Ramos (cell line): Measurements from ENCODE around the gene TMEM121.

Experiments used
- in situ Hi-C: fragments of 300-500 bp; cut with MboI; formaldehyde crosslinking; loops from one replicate; pipeline ENCODE4 v1.14.3; 2022; ENCODE audit warnings: low sequenced_read_pairs; ENCODE audit not compliant: unreplicated experiment

The TMEM121 gene

DNA sequence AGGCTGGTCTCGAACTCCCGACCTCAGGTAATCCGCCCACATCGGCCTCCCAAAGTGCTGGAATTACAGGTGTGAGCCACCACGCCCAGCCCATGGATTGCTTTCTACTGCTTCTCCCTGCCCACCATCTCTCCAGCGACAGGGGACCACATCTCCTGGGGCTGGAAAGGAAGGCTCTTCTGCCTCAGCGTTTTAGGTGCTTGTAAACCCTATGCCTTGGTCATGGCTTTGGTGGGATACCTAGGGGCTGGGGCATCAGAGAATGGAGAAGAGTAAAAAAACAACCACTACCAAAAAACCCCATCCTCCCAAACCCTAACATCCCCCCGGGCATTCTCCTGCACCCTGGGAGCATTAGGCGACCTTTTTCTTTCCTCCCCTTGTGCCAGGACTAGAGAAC is 1.1 kb upstream of the TMEM121 start:
- in situ Hi-C loops: no loop called here

DNA sequence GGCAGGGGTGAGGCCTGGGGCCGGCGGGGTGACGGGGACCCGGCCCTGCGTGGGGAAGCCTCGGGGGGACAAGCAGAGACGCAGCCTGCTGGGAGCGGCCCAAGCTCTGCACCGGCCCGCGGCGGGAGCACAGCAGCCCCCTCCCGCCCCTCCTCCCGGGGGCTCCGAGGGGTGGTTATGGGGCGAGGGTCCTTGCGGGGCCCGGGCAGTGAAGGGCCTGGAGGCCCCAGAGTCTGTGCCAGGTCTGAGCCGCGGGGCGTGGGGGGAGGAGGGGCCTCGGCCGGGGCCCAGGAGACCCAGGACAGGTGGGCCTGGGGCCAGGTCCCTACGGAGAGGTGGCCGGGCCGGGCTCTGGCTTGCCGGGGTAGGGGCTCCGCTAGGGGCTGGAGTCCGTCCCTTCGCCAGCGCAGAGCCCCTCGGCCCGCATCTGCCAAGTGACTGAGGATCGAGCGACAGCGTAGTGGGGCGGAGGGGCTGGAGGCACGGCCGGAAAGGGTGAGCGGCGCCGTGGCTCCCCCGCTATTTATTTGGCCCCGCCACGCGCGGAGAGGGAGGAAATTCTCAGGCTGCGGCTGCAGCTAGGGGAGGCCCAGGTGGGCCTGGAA is 495 bp downstream of the TMEM121 start:
- in situ Hi-C loops: no loop called here

DNA sequence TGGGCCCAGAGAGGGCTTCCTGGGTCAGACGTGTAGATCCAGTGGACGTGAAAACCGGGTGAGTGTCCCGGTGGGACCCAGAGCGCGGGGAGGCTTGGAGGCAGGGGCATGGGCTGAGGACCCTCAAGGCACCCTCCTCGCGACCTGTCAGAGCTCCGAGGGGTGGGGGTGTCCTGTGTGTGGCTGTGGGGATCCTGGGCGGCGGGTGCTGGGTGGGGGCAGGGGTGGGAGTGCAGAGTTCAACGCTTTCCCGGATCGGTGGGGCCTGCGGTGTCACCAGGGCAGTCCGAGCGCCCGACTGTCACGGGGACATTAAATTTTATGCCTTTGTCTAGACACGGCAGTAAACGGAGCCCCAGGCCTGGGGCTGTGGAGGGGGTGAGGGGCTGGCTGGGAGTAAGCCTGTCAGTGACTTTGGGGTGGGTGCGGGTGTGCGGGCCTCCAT is 1.0 kb downstream of the TMEM121 start:
- in situ Hi-C loops: no loop called here

DNA sequence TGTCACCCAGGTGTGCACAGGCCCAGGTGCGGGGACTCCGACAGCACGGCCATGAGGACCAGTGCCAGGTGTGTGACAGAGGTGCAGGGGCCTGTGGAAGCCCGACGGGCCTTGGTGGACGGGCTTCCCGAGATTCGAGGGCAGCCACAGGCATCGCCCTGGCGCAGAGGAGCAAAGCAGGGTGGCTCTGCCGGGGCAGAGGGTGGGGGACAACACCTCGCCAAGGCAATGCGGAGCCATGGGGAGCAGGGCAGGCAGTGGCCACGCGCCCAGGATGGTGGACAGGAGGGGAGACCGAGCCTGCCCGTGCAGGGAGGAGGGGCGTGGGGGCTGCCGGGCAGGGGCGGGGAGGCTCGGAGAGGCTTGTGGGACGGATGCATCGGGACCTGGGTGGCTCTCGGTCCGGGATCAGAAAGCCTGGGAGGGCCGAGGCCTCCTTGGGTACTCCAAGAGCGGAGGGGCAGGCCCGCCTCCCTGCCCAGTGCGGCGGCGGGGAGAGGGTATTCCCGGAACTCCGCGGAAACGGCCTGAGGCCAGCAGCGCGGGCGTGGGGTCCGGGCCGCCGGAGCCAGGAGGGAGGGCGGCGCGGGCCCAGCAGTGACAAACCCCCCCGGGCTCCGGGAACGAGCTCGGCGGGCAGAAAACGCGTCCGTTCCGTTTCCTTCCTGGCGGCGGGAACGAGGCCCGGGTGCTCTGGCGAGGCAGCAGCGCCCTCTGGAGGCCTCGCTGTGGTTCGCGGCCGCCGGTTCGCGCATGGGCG is 1.6 kb downstream of the TMEM121 start:
- in situ Hi-C loops: no loop called here

DNA sequence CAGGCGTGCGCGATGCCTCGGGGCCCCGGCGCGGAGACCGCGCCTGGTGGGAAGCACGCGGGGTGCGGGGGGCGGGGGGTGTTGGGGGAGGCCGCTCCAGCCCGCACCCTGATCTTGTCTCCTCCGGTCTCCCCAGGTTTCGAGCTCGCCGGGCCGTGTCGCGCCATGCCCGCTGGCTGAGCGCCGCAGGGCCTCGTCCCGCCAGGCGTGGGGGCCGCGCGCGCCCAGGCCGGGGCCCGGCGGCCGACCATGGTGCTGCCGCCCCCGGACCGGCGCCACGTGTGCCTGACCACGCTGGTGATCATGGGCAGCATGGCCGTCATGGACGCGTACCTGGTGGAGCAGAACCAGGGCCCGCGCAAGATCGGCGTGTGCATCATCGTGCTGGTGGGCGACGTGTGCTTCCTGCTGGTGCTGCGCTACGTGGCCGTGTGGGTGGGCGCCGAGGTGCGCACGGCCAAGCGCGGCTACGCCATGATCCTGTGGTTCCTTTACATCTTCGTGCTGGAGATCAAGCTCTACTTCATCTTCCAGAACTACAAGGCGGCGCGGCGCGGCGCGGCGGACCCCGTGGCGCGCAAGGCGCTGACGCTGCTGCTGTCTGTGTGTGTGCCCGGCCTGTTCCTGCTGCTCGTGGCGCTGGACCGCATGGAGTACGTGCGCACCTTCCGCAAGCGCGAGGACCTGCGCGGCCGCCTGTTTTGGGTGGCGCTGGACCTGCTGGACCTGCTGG is 2.4 kb downstream of the TMEM121 start:
- in situ Hi-C loops: no loop called here

DNA sequence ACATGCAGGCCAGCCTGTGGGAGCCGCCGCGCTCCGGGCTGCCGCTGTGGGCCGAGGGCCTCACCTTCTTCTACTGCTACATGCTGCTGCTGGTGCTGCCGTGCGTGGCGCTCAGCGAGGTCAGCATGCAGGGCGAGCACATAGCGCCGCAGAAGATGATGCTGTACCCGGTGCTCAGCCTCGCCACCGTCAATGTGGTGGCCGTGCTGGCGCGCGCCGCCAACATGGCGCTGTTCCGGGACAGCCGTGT is 2.9 kb downstream of the TMEM121 start:
- in situ Hi-C loops: no loop called here

DNA sequence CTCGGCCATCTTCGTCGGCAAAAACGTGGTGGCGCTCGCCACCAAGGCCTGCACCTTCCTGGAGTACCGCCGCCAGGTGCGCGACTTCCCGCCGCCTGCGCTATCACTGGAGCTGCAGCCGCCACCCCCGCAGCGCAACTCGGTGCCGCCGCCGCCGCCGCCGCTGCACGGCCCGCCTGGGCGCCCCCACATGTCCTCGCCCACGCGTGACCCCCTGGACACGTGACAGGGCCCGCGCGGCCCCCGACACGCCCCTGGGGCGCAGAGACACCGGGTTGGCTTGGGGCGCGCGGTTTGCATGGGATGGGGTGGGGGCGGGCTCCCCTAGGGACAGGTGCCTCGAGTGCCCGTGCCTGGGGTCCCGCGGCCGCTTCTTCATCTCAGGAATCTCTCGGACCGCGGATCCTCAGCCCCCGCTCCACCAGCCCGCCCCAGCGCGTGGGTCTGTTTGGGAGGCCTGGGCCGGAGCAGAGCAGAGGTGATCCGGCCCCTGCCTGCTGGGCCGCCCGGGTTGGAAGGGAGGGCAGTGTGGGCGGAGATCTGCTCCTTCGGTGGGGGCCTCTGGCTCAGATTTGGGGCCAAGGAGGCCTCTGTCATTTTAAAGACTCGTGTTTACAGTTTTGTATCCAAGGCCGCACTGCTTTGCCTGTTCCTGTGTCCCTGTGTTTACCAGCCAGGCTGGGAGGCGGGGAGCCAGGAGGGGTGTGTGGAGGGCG is 3.3 kb downstream of the TMEM121 start:
- in situ Hi-C loops: loop anchor here (10.0 kb wide), 1 partner anchor 965 kb away; no protein-coding TSS in a partner anchor

DNA sequence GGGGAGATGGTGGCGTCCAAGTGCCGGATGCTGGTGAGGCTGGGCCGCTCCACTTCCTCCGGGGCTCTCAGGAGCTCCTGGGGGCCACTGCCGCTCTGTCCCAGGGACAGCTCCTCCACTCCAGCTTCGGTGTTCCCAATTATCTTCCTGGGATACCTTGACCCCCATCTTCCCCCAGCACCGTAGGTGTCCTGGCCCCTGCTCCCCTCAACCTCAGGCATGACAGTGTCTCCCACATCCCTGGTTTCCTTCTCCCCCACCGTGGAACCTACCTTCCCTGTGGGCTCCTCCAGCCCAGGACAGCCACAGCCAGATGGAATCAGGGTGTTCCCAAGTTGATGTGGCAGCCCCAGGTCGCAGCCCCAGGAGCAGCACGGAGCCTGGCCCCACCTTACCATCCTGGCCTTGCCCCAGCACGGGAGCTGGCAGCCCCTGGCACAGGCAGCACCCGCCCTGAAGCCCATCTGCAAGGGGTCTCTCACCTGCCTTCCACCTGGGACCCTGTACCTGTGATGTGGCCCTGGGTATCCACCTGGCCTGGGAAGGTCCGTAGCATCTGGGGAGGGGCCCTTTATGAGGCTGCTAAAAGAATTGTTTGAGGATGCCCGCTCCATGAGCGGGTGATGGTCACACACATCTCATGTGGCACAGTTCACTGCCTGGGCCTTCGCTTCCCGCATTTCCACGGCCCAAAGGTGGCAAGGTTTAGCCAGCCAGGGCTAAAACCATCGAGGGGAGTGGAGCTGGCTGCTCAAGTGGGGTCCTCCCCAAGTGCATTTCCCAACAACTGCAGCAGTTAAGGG is 4.1 kb downstream of the TMEM121 start:
- in situ Hi-C loops: loop anchor here (10.0 kb wide), 1 partner anchor 964 kb away; no protein-coding TSS in a partner anchor

DNA sequence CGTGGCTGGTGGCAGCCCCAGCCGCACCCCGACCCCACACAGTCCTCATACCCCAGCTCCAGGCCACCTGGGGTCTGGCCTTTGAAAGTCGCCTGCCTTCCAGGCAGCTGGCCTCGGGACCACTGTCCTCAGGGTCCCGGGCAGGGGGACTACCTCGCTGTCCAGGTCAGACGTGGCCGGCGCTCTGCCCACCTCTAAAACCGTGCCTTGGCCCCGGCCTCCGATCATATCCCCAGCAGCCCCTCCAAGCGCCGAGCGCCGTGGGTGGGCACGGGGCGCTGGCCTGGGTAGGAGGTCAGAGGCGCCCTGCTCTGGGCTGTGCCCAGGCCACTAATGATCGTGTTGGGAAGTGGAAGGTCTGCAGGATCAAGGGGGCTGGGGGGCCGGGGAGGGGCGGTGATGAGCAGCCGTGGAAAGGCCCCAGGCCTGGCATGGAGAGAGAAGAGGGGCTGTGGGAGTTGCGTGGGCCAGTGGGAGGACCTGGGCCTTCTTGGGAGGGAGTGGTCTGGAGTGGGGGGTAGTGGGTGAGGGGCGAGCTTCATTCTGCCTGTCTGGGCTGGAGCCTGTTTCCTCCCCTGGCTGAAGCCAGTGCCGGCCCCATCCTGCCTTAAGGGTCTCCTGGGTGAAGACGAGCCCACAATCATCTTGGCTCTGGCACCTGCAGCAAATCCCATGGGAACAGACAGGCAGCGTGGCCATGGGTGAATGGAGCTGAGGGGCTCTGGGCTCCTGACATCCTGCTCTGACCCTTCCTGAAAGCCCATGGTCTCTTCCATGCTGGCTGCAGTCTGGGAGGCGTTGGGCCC is 4.9 kb downstream of the TMEM121 start:
- in situ Hi-C loops: loop anchor here (10.0 kb wide), 1 partner anchor 964 kb away; no protein-coding TSS in a partner anchor

DNA sequence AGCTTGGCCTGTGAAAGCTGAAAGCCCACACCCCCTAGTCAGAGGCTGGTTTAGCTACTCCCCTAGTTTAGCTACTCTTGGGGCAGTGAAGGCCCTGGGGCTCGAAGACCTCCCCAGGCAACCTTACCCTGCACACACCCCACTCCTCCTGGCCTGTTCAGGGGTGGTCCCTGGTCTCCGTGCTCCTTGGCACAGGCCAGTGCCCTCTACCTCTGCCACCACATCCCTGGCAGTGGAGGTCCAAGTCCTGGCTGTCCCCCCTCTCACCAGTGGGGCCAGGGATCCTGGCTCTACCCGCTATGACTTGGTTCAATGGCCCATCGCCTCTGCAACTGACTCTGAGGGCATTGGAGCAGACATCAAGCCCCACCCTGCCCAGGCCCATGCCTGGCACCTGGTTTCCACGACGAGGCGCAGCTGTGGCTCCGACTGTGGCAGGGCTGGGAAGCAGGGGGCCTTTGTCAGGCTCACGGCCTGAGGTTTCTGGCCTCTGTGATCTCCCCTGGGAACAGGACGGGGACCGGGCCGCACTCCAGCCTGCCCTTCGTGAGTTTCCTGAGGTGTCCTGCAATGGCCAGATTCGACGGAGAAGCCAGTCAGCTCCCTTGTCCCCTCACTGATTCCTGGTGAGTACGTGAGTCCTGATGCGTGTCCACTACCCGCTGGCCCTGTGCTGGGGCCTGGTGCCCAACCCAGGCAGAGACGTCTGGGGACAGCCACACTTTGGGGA is 5.7 kb downstream of the TMEM121 start:
- in situ Hi-C loops: loop anchor here (10.0 kb wide), 1 partner anchor 963 kb away; no protein-coding TSS in a partner anchor

DNA sequence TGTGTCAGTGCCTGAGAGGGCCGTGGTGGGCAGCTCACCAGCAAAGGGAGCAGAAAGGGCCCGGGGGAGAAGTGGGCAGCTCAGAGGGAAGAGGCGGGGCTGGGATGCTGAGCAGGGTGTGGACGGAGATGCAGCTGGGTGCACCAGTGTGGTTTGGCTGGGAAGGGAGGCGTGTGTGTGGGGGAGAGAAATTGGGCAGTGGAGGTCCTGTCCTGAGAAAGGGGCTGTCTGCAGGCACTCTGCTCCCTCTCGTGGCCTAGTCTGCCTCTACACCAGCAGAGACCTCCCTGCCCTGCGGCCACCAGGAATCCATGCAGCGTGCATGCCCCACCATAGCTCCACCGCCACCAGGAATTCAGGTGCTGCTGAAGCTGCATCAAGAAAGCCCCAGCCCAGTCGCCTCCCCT is 6.4 kb downstream of the TMEM121 start:
- in situ Hi-C loops: loop anchor here (10.0 kb wide), 1 partner anchor 962 kb away; no protein-coding TSS in a partner anchor

DNA sequence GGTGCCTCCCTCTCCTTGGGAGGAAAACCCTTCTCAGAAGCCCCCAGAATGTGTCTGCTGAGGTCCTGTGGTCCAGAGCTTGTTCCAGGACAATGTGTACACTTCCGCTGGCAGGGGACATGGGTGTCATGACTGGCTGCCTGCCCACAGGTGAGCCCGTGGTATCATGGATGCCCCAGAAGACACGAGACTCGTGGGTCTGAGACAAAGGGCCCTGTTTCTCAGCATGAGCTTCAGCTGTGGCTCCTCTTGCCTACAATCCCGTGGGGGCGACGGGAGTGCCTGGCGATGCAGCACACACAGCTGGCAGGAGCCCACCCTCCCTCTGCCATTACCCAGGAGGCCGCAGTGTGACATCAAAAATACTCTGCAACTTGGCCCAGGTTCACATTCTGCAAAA is 7.0 kb downstream of the TMEM121 start:
- in situ Hi-C loops: loop anchor here (10.0 kb wide), 1 partner anchor 961 kb away; no protein-coding TSS in a partner anchor

DNA sequence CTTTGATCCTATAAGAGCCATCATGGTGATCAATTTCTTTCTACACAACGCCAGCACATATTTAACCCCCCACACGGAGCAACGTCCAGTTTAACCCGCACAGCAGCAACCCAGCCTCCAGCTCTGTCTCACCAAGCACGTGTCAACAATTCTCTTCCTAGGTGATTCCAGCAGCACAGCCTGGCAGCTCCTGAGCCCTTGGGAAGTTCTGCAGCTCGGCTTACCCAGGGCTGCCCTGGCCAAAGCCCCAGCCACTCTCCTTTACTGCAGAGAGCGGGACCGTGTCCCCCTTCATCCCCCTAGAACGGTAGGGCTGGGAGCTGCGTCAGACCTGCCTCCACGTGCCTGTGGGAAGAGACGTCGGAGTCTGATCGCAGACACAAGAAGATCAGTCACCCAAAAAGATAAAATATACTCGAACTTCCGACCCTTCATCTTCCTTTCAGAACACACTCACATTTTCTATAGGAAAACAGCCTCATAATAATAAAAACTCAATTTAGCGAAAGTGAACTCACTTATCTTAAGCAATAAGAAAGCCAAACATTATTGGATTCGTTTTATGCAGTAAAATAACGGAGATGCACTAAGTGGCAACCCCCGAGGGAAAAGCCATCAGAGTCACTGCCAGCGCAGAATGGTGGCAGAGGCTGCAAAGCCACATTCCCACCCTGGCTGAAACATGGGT is 7.6 kb downstream of the TMEM121 start:
- in situ Hi-C loops: loop anchor here (10.0 kb wide), 1 partner anchor 961 kb away; no protein-coding TSS in a partner anchor

DNA sequence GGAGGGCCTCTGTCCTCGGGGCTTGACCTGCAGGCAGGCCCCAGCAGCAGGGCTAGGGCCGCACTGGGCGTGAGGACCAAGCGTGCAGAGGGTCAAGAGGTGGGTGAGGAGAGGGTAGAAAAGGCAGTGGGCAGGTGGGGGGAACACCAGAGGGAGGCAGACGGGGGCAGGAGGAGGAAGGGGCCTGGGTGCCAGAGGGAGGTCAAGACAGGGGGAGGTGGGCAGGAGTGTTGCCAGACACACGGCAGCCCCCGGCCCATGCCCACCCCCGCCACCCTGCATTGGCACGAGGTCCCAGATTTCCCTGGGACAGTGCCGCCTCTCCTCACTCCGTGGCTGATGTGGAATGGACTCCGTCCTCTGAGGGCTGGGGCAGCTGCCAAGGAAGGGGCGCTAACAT is 8.2 kb downstream of the TMEM121 start:
- in situ Hi-C loops: loop anchor here (10.0 kb wide), 1 partner anchor 960 kb away; no protein-coding TSS in a partner anchor

DNA sequence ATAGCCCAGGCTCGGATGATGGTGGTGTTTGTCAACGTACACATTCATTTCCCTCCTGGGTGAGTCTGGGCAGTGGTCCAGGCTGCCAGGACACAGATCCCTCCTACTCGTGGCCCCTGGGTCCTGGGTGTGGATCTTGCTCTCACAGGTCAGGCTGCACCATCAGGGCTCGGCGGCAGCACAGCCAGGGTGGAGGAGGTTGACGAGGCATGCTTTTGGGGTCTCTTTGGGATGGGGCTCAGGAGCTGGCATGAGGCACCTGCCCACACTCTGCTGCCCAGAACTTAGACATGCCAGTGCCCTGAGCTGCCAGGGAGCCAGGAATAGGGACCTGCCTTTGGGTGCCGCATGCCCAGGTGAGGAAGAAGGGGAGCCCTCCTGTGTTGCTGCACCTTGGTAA is 9.7 kb downstream of the TMEM121 start:
- in situ Hi-C loops: loop anchor here (10.0 kb wide), 1 partner anchor 959 kb away; no protein-coding TSS in a partner anchor

DNA sequence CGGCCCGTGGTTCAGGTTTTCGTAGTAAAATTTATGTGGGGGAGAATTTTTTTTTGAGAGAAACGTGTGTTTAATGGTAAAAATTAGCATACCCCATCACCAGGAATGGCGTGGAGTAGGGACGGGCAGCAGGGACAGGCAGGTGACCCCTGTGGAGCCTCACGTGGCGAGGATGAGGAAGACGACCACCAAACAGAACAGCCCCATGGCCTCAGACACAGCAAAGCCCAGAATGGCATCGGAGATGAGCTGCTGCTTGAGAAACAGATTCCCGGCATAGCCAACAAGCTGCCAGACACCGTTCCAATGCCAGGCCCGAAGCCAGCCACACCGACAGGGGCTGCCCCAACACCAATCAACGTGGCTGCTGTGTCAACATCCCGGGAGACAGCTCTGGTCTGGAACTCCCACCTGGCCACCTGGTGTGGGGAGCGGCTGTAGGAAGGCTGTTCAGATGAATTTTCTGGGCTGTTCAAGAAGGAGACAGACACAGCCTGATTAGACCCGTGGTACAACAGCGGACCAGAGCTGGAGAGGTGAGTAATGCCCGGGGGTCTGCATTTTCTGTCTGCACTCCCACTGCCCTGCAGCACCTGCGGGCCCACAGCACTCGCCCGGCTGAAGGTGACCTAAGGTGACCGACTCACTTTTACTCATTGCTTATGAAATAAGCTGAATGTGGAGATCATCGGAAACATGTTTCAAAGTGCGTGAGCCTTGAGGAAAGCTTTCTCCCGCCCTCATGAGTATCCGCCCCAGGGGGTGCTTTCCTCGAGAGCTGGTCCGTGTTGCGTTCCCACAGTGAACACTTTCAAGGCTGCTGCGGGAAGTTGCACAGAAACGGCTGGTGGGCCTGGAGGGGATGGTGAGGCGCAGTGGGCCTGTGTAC is 10.6 kb downstream of the TMEM121 start:
- in situ Hi-C loops: loop anchor here (10.0 kb wide), 1 partner anchor 958 kb away; no protein-coding TSS in a partner anchor
